ENCODE data around the gene DMBX1. TPM values are rescaled to one million over a fixed set of nuclear protein-coding genes. Genes with fewer than 3 reads are reported as not detected.
A peak's percentile ranks its signal among the peaks of the same experiment; 100 is the strongest.

The DMBX1 gene
- total and polyA plus RNA-seq, 4 experiments from 2014 or later = not detected

GRCh38 chr1:46495778-46496177, 6.1 kb downstream of the DMBX1 start:
- intact Hi-C loops (cut with micrococcal nuclease) = no loop called here
- H3K4me3 ChIP-seq (ENCODE audit: low read length in 2 of 2) = no peak overlapping the region
- H3K4me1 Mint-ChIP-seq = peaks cover 3 to 7% (median 4%) of the 10 kb centered on the region in 4 donors
- no peak overlapping the region for H3K27ac ChIP-seq (ENCODE audit: low read depth, low read length)
- ChIA-PET POLR2A (ENCODE audit: partially characterized antibody) (no interaction called here), CTCF (ENCODE audit: partially characterized antibody) (interaction anchor here (0.9 to 1.4 kb wide), 2 partner anchors 18 to 37 kb away, joined by 3 read pairs; no protein-coding TSS in a partner anchor)
- no peaks in the 10 kb centered on the region for H3K4me1 ChIP-seq (ENCODE audit: insufficient read depth, low read length)
- H3K36me3 Mint-ChIP-seq = no peaks in the 10 kb centered on the region
- H3K27me3 ChIP-seq (ENCODE audit: insufficient read depth, low read length) = peaks cover 15% of the 10 kb centered on the region
- no peaks in the 10 kb centered on the region for H3K9me3 Mint-ChIP-seq
- H3K4me3 Mint-ChIP-seq = no peak overlapping the region
- no peak for DNase-seq
- no peak overlapping the region for H3K27ac Mint-ChIP-seq
- peaks cover 38 to 56% of the 10 kb centered on the region in 2 donors for H3K27me3 Mint-ChIP-seq
- H3K9me3 ChIP-seq (ENCODE audit: control insufficient read depth in 1 of 2, low read length in 2 of 2) = no peaks in the 10 kb centered on the region
- H3K36me3 ChIP-seq (ENCODE audit: insufficient read depth, low read length) = no peaks in the 10 kb centered on the region

- no peak overlapping the region for H3K27ac ChIP-seq (ENCODE audit: low read depth, low read length)
- no peak for DNase-seq
- intact Hi-C loops (cut with micrococcal nuclease) = no loop called here
- Mint-ChIP-seq H3K27me3 (peaks cover 38 to 53% of the 10 kb centered on the region in 2 donors), H3K9me3 (no peaks in the 10 kb centered on the region), H3K4me3 (no peak overlapping the region), H3K27ac (no peak overlapping the region), H3K36me3 (no peaks in the 10 kb centered on the region), H3K4me1 (peaks cover 3 to 6% (median 4%) of the 10 kb centered on the region in 4 donors)
- ChIA-PET POLR2A (ENCODE audit: partially characterized antibody) (no interaction called here), CTCF (ENCODE audit: partially characterized antibody) (interaction anchor here (1.4 kb wide), 1 partner anchor 19 kb away, joined by 3 read pairs; no protein-coding TSS in a partner anchor)
- no peaks in the 10 kb centered on the region for H3K9me3 ChIP-seq (ENCODE audit: control insufficient read depth in 1 of 2, low read length in 2 of 2)
- H3K36me3 ChIP-seq (ENCODE audit: insufficient read depth, low read length) = no peaks in the 10 kb centered on the region
- peaks cover 15% of the 10 kb centered on the region for H3K27me3 ChIP-seq (ENCODE audit: insufficient read depth, low read length)
- H3K4me1 ChIP-seq (ENCODE audit: insufficient read depth, low read length) = no peaks in the 10 kb centered on the region
- H3K4me3 ChIP-seq (ENCODE audit: low read length in 2 of 2) = no peak overlapping the region
Observed at GRCh38 chr1:46496505-46496904, 6.9 kb downstream of the DMBX1 start.

- no peaks in the 10 kb centered on the region for H3K36me3 ChIP-seq (ENCODE audit: insufficient read depth, low read length)
- no peaks in the 10 kb centered on the region for H3K9me3 Mint-ChIP-seq
Observed at GRCh38 chr1:46497020-46497419, 7.4 kb downstream of the DMBX1 start.

GRCh38 chr1:46497665-46498064, 8.0 kb downstream of the DMBX1 start:
- H3K4me3 ChIP-seq (ENCODE audit: low read length in 2 of 2) = no peak overlapping the region
- no peaks in the 10 kb centered on the region for H3K36me3 Mint-ChIP-seq
- H3K9me3 ChIP-seq (ENCODE audit: control insufficient read depth in 1 of 2, low read length in 2 of 2) = no peaks in the 10 kb centered on the region
- intact Hi-C loops (cut with micrococcal nuclease) = no loop called here
- peaks cover 29 to 48% of the 10 kb centered on the region in 2 donors for H3K27me3 Mint-ChIP-seq
- no peak overlapping the region for H3K4me3 Mint-ChIP-seq
- no peak for DNase-seq
- ChIA-PET POLR2A (ENCODE audit: partially characterized antibody) (interaction anchor here (0.7 kb wide), 1 partner anchor 20 kb away, joined by 3 read pairs; no protein-coding TSS in a partner anchor), CTCF (ENCODE audit: partially characterized antibody) (no interaction called here)
- H3K27ac ChIP-seq (ENCODE audit: low read depth, low read length) = no peak overlapping the region
- no peak overlapping the region for H3K27ac Mint-ChIP-seq
- H3K27me3 ChIP-seq (ENCODE audit: insufficient read depth, low read length) = peaks cover 10% of the 10 kb centered on the region
- H3K4me1 Mint-ChIP-seq = peaks cover 0 to 2% (median 0%) of the 10 kb centered on the region in 4 donors
- no peaks in the 10 kb centered on the region for H3K4me1 ChIP-seq (ENCODE audit: insufficient read depth, low read length)
- H3K9me3 Mint-ChIP-seq = no peaks in the 10 kb centered on the region
- no peaks in the 10 kb centered on the region for H3K36me3 ChIP-seq (ENCODE audit: insufficient read depth, low read length)

More at GRCh38 chr1:46497020-46497419, 7.4 kb downstream of the DMBX1 start:
- Mint-ChIP-seq H3K4me1 (peaks cover 0 to 4% (median under 1%) of the 10 kb centered on the region in 4 donors), H3K27me3 (peaks cover 34 to 51% of the 10 kb centered on the region in 2 donors), H3K36me3 (no peaks in the 10 kb centered on the region), H3K4me3 (no peak overlapping the region), H3K27ac (no peak overlapping the region)
- Histone ChIP-seq H3K27me3 (ENCODE audit: insufficient read depth, low read length) (peaks cover 10% of the 10 kb centered on the region), H3K4me1 (ENCODE audit: insufficient read depth, low read length) (no peaks in the 10 kb centered on the region), H3K9me3 (ENCODE audit: control insufficient read depth in 1 of 2, low read length in 2 of 2) (no peaks in the 10 kb centered on the region), H3K4me3 (ENCODE audit: low read length in 2 of 2) (no peak overlapping the region), H3K27ac (ENCODE audit: low read depth, low read length) (no peak overlapping the region)
- CTCF ChIA-PET (ENCODE audit: partially characterized antibody) = no interaction called here
- intact Hi-C loops (cut with micrococcal nuclease) = no loop called here
- POLR2A ChIA-PET (ENCODE audit: partially characterized antibody) = no interaction called here
- no peak for DNase-seq

GRCh38 chr1:46501528-46501927, 11.9 kb downstream of the DMBX1 start:
- Mint-ChIP-seq H3K4me1 (no peaks in the 10 kb centered on the region), H3K27me3 (peaks cover 16 to 30% of the 10 kb centered on the region in 2 donors), H3K27ac (no peak overlapping the region), H3K36me3 (no peaks in the 10 kb centered on the region), H3K4me3 (no peak overlapping the region), H3K9me3 (peaks cover 0 to 2% (median 0%) of the 10 kb centered on the region in 8 donors)
- H3K27ac ChIP-seq (ENCODE audit: low read depth, low read length) = no peak overlapping the region
- POLR2A ChIA-PET (ENCODE audit: partially characterized antibody) = no interaction called here
- no peaks in the 10 kb centered on the region for H3K27me3 ChIP-seq (ENCODE audit: insufficient read depth, low read length)
- H3K9me3 ChIP-seq (ENCODE audit: control insufficient read depth in 1 of 2, low read length in 2 of 2) = no peaks in the 10 kb centered on the region
- CTCF ChIA-PET (ENCODE audit: partially characterized antibody) = interaction anchor here (0.8 to 1.7 kb wide), 3 partner anchors 25 to 60 kb away, joined by 3 to 4 read pairs (median 4); no protein-coding TSS in a partner anchor
- intact Hi-C loops (cut with micrococcal nuclease) = no loop called here
- H3K36me3 ChIP-seq (ENCODE audit: insufficient read depth, low read length) = no peaks in the 10 kb centered on the region
- H3K4me1 ChIP-seq (ENCODE audit: insufficient read depth, low read length) = no peaks in the 10 kb centered on the region
- no peak for DNase-seq
- no peak overlapping the region for H3K4me3 ChIP-seq (ENCODE audit: low read length in 2 of 2)

GRCh38 chr1:46503421-46503820, 13.8 kb downstream of the DMBX1 start:
- Mint-ChIP-seq H3K27ac (peak overlapping the region in 1 of 7 donors; percentile 32), H3K4me1 (no peaks in the 10 kb centered on the region), H3K9me3 (peaks cover 0 to 2% (median 0%) of the 10 kb centered on the region in 8 donors), H3K4me3 (no peak overlapping the region), H3K36me3 (no peaks in the 10 kb centered on the region), H3K27me3 (peaks cover 13 to 34% of the 10 kb centered on the region in 2 donors)
- intact Hi-C loops (cut with micrococcal nuclease) = no loop called here
- Histone ChIP-seq H3K4me1 (ENCODE audit: insufficient read depth, low read length) (no peaks in the 10 kb centered on the region), H3K36me3 (ENCODE audit: insufficient read depth, low read length) (no peaks in the 10 kb centered on the region), H3K27ac (ENCODE audit: low read depth, low read length) (no peak overlapping the region), H3K27me3 (ENCODE audit: insufficient read depth, low read length) (no peaks in the 10 kb centered on the region), H3K4me3 (ENCODE audit: low read length in 2 of 2) (no peak overlapping the region), H3K9me3 (ENCODE audit: control insufficient read depth in 1 of 2, low read length in 2 of 2) (no peaks in the 10 kb centered on the region)
- no peak for DNase-seq
- ChIA-PET CTCF (ENCODE audit: partially characterized antibody) (interaction anchor here (1.7 kb wide), 1 partner anchor 27 kb away, joined by 4 read pairs; no protein-coding TSS in a partner anchor), POLR2A (ENCODE audit: partially characterized antibody) (no interaction called here)

- H3K27me3 Mint-ChIP-seq = peaks cover 12 to 37% of the 10 kb centered on the region in 2 donors
- H3K36me3 Mint-ChIP-seq = no peaks in the 10 kb centered on the region
- intact Hi-C loops (cut with micrococcal nuclease) = no loop called here
- peaks cover 0 to 2% (median 0%) of the 10 kb centered on the region in 8 donors for H3K9me3 Mint-ChIP-seq
- CTCF ChIA-PET (ENCODE audit: partially characterized antibody) = no interaction called here
- H3K27me3 ChIP-seq (ENCODE audit: insufficient read depth, low read length) = no peaks in the 10 kb centered on the region
- no peak overlapping the region for H3K4me3 ChIP-seq (ENCODE audit: low read length in 2 of 2)
- no peak for DNase-seq
- H3K27ac Mint-ChIP-seq = no peak overlapping the region
- POLR2A ChIA-PET (ENCODE audit: partially characterized antibody) = no interaction called here
- no peaks in the 10 kb centered on the region for H3K36me3 ChIP-seq (ENCODE audit: insufficient read depth, low read length)
- no peak overlapping the region for H3K27ac ChIP-seq (ENCODE audit: low read depth, low read length)
- no peaks in the 10 kb centered on the region for H3K4me1 ChIP-seq (ENCODE audit: insufficient read depth, low read length)
- H3K9me3 ChIP-seq (ENCODE audit: control insufficient read depth in 1 of 2, low read length in 2 of 2) = no peaks in the 10 kb centered on the region
- H3K4me1 Mint-ChIP-seq = no peaks in the 10 kb centered on the region
- H3K4me3 Mint-ChIP-seq = no peak overlapping the region
Observed at GRCh38 chr1:46506470-46507219, 17.0 kb downstream of the DMBX1 start.
